Fibroblast of lung (primary cell): ENCODE measurements around the gene OPTC. TPM values are rescaled to one million over a fixed set of nuclear protein-coding genes. Genes with fewer than 3 reads are reported as not detected.

Source experiments
- DNase-seq, 2 donors: peaks; one replicate each; pipeline versions ENCODE4 v3.0.0 to v3.0.0-alpha.2; 2010; ENCODE audit warnings: low read depth in 2 of 2
- H2AFZ ChIP-seq: 2 replicates; pipeline ENCODE4 v1.5.1; 2012; ENCODE audit warnings: low read length, control low read depth, inconsistent platforms
- H3K27ac ChIP-seq: 2 replicates; pipeline ENCODE4 v1.5.1; 2011; ENCODE audit warnings: low read length, control low read depth; ENCODE audit not compliant: insufficient read depth
- H3K27me3 ChIP-seq: 2 replicates; pipeline ENCODE4 v1.5.1; 2011; ENCODE audit warnings: mild to moderate bottlenecking, low read length; ENCODE audit not compliant: control insufficient read depth, insufficient read depth
- H3K36me3 ChIP-seq: 2 replicates; pipeline ENCODE4 v1.5.1; 2011; ENCODE audit warnings: low read length; ENCODE audit not compliant: control insufficient read depth, insufficient read depth
- H3K4me1 ChIP-seq: 2 replicates; pipeline ENCODE4 v1.5.1; 2011; ENCODE audit warnings: low read length; ENCODE audit not compliant: control insufficient read depth, insufficient read depth; ENCODE audit errors: extremely low read depth
- H3K4me2 ChIP-seq: 2 replicates; pipeline ENCODE4 v1.5.1; 2011; ENCODE audit warnings: low read length, control low read depth; ENCODE audit not compliant: insufficient read depth; ENCODE audit errors: extremely low read depth
- H3K4me3 ChIP-seq, 4 experiments: fragments of 200-600 bp in 1 of 4; sonication (generic) in 1 of 4; replicated peaks in 1 of 4; 2 replicates each; pipeline ENCODE4 v1.5.1; 2011 to 2016; ENCODE audit warnings: low read length in 4 of 4, low read depth in 3 of 4, mild to moderate bottlenecking in 3 of 4, control low read depth in 2 of 4, inconsistent platforms in 1 of 4, mixed read lengths in 1 of 4; ENCODE audit not compliant: insufficient read depth in 1 of 4; ENCODE audit errors: control extremely low read depth in 1 of 4
- H3K79me2 ChIP-seq: 2 replicates; pipeline ENCODE4 v1.5.1; 2012; ENCODE audit warnings: mild to moderate bottlenecking, low read length, inconsistent platforms; ENCODE audit not compliant: control insufficient read depth, insufficient read depth
- H3K9ac ChIP-seq: 2 replicates; pipeline ENCODE4 v1.5.1; 2011; ENCODE audit warnings: mild to moderate bottlenecking, low read length, control low read depth; ENCODE audit not compliant: insufficient read depth
- H3K9me3 ChIP-seq: 2 replicates; pipeline ENCODE4 v1.5.1; 2012; ENCODE audit warnings: low read depth, low read length; ENCODE audit not compliant: control insufficient read depth, insufficient read depth
- H4K20me1 ChIP-seq: 2 replicates; pipeline ENCODE4 v1.5.1; 2011; ENCODE audit warnings: low read length; ENCODE audit not compliant: control insufficient read depth, insufficient read depth; ENCODE audit errors: extremely low read depth
- CTCF ChIP-seq, 2 donors: IDR thresholded peaks in 1 of 2; conservative IDR thresholded peaks in 1 of 2; 1 replicate in 1 of 2; 2 replicates in 1 of 2; pipeline ENCODE4 v1.5.1; 2011 to 2012; ENCODE audit warnings: low read length in 2 of 2, control low read depth in 1 of 2, inconsistent platforms in 1 of 2, low read depth in 1 of 2, mild to moderate bottlenecking in 1 of 2
- EZH2 ChIP-seq: IDR thresholded peaks from 2 replicates; pipeline ENCODE4 v1.5.1; 2012; ENCODE audit warnings: low read length, control low read depth, mild to moderate bottlenecking; ENCODE audit errors: missing control alignments
- polyA plus RNA-seq, 2 donors: library from polyadenylated mRNA; depleted of rRNA in 1 of 2; stranded (reverse) in 1 of 2; unstranded in 1 of 2; fragments of >200 nt; gene quantifications; 2 replicates each; pipeline ENCODE4 v1.2.1, GENCODE V29; 2011 to 2012; ENCODE audit warnings: missing spikeins in 1 of 2
- total RNA-seq: library from RNA; depleted of rRNA; stranded (reverse); fragments of >200 nt; gene quantifications from 2 replicates; pipeline ENCODE4 v1.2.1, GENCODE V29; 2014

The OPTC gene
- total and polyA plus RNA-seq, 2 donors (not counting 1 experiment from before 2014, with no cell fraction given), result not detected

GRCh38 chr1:203554071-203554470 is 60.1 kb downstream of the OPTC start:
- Histone ChIP-seq H3K79me2 (peaks cover 2% of the 10 kb centered on the region), H3K9me3 (no peaks in the 10 kb centered on the region), H3K36me3 (no peaks in the 10 kb centered on the region), H3K27me3 (no peaks in the 10 kb centered on the region), H3K27ac (no peak overlapping the region), H3K4me2 (no peak overlapping the region), H3K4me1 (peaks cover 33% of the 10 kb centered on the region), H4K20me1 (no peaks in the 10 kb centered on the region), H3K4me3 (no peak overlapping the region), H2AFZ (no peak overlapping the region), H3K9ac (no peak overlapping the region)
- TF ChIP-seq EZH2, result no peak
- no peak for DNase-seq

GRCh38 chr1:203555076-203555475 is 61.1 kb downstream of the OPTC start:
- no peaks in the 10 kb centered on the region for H3K9me3 ChIP-seq
- peak overlapping the region in 1 of 4 experiments; percentile 33 for H3K4me3 ChIP-seq
- no peak overlapping the region for H3K9ac ChIP-seq
- H2AFZ ChIP-seq, result no peak overlapping the region
- no peaks in the 10 kb centered on the region for H4K20me1 ChIP-seq
- peak overlapping the region; percentile 96 for H3K27ac ChIP-seq
- H3K4me1 ChIP-seq, result peaks cover 36% of the 10 kb centered on the region
- H3K79me2 ChIP-seq, result peaks cover 2% of the 10 kb centered on the region
- TF ChIP-seq EZH2 (no peak), CTCF (conservative IDR thresholded peaks at IDR 0.05 in 1 of 2, IDR thresholded peaks at IDR 0.05 in 1 of 2; ENCODE audit: low read depth in 1 of 2, low read length in 2 of 2) (no peak)
- no peaks in the 10 kb centered on the region for H3K27me3 ChIP-seq
- DNase-seq, result peak in 1 of 2 donors; percentile 37
- H3K4me2 ChIP-seq, result peak overlapping the region; percentile 78
- H3K36me3 ChIP-seq, result no peaks in the 10 kb centered on the region

- peak overlapping the region; percentile 62 for H3K9ac ChIP-seq
- peak overlapping the region in 1 of 4 experiments; percentile 33 for H3K4me3 ChIP-seq
- H3K4me2 ChIP-seq, result peak overlapping the region; percentile 78
Observed at GRCh38 chr1:203555511-203556046, 61.6 kb downstream of the OPTC start.

More at GRCh38 chr1:203555511-203556046, 61.6 kb downstream of the OPTC start:
- H3K27ac ChIP-seq, result peak overlapping the region; percentile 96
- H3K27me3 ChIP-seq, result no peaks in the 10 kb centered on the region
- peaks cover 36% of the 10 kb centered on the region for H3K4me1 ChIP-seq
- no peak overlapping the region for H2AFZ ChIP-seq
- no peaks in the 10 kb centered on the region for H3K9me3 ChIP-seq
- no peaks in the 10 kb centered on the region for H3K36me3 ChIP-seq
- H3K79me2 ChIP-seq, result peaks cover 2% of the 10 kb centered on the region
- no peak for TF ChIP-seq EZH2
- no peak for TF ChIP-seq CTCF (conservative IDR thresholded peaks at IDR 0.05 in 1 of 2, IDR thresholded peaks at IDR 0.05 in 1 of 2; ENCODE audit: low read depth in 1 of 2, low read length in 2 of 2)
- no peak for DNase-seq
- no peaks in the 10 kb centered on the region for H4K20me1 ChIP-seq
